GM18517 (cell line): ENCODE results near the gene RGS7.
"Not testable (repeated sequence)": the region's sequence is repeated elsewhere in the genome, so short reads cannot be mapped to it uniquely, and the experiment has no call there.

ENCODE experiments used
- ATAC-seq: cut with Tn5 transposase; IDR thresholded peaks from one replicate; pipeline ENCODE4 v1.9.1; 2021; ENCODE audit warnings: mild to moderate bottlenecking, moderate library complexity; ENCODE audit not compliant: unreplicated experiment

The RGS7 gene

DNA sequence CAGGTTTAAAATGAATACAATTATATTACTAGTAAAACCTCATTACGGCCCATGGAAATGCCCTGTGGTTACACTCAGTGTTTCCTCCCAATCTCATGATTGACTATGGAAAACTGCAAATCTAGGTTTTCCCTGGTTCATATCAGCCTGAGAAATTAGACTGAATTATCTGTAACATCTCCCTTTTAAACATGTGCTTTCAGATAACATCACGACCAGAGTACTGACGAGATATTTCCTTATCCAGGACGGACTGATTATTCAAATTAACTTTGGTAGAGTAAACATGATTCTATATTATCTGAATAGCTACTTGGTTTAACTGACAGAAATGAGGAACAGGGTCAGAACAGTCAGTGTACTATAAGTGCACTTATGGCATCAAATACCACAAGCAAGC, 82.3 kb downstream of the RGS7 start:
- no peak for ATAC-seq

DNA sequence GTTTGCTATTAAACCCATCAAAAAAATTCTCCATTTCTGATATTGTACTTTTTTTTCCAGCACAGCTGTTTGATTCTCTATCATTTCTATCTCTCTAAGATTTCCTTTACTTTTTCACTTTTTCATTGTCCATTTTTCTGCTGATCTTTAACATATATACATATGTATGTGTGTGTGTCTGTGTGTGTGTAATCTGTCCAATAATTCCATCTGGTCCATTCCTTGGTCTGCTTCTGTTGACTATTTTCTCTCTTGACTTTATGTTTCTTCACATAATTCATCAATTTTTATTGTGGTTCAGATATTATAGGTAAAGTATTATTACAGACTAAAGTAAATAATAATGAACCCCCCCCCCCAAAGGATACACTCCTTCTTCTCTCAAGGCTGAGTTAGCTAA, 84.2 kb downstream of the RGS7 start:
- no peak for ATAC-seq

DNA sequence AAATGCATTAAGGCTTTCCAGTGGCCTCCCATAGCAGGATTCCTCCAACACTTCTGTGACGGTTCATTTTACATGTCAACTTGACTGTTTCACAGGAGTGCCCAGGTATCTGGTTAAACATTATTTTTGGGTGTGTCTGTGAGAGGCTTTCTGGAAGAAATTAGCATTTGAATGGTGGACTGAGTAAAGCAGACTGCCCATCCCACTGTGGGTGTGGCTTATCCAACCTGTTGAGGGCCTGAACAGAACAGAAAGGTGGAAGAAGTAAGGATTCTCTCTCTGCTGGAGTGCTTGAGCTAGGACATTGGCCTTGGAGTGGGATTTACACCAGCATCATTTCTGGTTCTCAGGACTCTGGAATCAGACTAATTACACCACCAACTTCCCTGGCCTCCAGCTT, 85.6 kb downstream of the RGS7 start:
- ATAC-seq, result no peak

DNA sequence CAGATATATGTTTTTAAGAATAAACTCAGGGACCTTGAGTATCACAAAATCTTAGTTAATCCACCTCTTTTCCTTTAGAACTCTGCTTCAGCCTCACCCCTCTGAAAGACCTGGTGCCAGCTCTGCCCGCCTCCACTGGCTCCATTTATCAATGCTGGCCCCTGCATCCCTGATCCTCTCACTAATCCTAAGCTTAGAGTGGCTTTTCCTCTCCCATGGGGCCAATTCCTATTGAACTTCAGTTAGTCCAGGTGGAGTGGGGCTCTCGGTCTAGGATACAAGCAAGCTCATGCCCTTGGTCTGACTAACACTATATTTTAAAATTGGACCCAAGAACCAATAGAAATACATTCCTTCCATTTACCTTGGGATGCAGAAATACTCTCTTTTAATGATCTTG, 87.0 kb downstream of the RGS7 start:
- ATAC-seq, result no peak

DNA sequence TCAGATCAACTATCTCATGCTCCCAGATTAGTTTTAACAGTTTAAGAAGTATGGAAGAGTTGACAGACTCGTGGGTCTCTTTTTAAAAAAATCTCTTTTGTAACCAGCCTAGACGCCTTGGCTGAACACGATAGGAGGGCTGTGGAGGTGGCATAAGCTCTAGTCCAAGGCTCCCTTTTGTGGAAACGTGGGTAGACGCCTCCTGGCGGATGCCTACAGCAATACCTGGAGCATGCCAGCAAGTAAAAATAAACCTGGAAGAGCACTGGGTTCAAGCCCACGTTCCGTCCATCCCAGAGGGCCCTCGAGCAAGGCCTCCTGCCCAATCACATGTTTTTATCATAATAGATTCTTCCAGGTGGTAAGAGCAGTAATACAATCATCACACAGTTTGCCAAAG, 87.9 kb downstream of the RGS7 start:
- no peak for ATAC-seq

DNA sequence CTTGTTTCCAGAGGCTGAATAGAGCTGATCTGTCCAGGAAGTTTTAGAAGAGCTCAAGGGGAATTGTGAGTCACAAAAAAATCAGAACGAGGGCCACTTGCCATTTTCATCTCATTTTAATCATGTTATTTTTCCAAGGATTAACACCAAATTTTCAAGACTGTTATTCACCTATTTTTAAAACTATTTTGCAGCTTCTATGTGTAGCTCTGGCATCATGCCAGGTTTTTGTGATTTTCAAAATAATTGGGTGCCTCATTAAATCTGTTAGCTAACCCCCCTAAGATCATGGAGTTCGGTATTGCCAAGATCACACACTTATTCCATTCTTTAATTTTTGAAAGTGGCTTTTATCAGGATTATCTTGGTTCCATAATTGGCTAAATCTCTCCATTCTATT, 90.9 kb downstream of the RGS7 start:
- no peak for ATAC-seq

DNA sequence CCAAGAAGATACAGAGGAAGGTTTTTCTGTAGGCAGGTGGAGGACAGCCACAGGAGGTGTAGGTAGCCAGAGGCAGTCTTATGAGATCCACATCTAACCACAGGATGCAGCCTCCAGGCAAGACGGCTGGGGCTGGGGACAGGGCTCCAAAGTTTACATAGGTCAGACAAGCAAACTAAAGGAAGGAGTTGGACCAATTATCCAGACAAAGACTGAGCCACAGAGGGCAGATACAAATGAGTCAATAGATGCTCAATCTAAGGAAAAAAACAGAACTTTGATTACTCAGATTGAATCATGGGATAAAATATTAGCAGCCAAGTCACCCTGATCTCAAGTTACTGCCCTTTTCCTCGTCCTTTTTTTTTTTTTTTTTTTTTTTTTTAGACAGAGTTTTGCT, 91.6 kb downstream of the RGS7 start:
- ATAC-seq, result no peak

DNA sequence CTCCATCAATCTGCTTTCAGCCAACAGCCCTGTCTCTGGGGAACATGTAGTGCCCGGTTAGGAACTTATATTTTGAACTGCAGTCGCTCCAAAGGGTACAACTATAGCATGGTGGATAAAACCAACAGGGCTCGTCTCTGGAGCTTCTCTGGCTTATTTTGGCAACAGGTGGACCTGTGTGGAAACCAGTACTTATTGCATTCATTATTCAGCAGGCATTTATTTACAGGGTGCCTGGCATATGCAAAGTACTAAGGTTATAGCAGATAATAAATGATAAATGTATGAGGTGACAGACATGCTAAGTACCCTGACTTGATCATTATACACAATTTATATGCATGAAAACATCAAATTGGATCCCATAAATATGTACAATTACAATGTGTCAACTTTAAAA, 93.7 kb downstream of the RGS7 start:
- no peak for ATAC-seq

DNA sequence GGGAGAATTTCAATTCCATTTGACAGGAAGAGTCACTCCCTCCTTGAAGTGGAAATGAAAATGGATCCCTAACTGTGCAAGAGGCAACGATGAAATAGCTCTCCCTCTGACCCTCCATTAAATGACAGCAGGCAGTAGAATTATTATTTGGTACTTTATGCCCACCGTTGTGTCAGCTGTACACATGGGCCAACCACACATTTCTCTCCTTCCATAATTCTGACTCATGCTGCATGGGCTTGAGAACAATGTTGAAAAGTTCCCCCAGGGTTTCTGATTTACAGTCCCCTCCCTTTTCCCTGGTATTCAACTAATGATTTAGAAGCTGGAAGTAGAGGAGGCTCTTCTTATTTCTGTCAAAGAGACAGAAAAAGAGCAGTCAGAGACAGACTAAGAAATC, 103.5 kb downstream of the RGS7 start:
- ATAC-seq, result no peak

DNA sequence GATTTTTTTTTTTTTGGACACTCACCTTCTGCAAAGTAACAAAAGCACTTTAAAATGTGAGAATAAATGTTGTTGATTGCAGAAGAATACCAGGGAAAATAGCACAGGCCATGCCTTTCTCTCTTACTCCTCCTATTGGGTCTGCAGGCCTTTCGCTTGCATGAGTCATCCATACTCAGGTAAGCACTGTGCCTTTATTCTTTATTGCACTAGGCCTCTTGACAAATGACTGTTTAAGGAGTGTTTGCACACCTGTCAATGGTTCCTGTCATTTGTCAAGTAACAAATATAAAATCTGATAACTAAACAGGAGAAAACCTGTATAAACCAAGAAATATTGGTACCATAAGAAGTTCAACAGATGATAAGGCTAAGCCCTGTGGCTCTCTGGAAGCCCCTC, 106.5 kb downstream of the RGS7 start:
- no peak for ATAC-seq

DNA sequence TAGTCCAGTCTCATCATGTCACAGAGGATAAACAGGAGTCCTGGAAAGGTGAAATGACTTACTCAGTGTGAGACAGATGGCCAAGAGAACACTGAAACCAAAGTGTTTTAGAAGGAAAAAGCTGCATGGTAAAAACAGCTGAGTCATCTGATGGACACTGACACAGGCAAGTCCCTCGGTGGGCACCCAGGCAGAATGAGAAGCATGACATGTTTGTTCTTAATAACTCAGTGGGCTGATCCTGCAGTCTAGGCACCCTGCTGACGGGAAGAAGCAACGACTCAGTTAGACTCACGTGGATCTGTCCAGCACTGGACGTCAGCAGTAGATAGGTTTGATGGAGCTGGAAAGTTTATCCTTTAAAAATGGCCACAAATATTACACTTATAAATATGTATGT, 116.9 kb downstream of the RGS7 start:
- ATAC-seq, result no peak

DNA sequence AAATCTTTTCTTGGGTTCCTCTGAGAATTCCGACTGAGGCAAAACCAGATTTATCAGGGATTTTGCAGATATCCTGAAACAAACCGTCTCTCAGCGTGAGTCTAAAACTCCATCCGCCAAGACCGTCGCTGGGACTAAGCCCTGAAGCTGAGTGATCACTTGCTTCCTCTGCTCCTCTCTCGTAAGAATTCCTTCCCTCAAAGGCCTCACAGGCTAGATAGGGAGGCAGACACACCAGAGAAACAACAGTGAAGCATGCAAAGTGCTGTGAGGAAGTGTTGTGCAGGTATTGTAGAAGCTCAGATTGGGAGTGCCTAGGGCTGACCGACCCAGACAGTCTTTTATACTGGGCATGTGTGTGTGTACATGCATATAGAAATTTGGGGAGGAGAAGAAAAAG, 119.1 kb downstream of the RGS7 start:
- ATAC-seq, result no peak

DNA sequence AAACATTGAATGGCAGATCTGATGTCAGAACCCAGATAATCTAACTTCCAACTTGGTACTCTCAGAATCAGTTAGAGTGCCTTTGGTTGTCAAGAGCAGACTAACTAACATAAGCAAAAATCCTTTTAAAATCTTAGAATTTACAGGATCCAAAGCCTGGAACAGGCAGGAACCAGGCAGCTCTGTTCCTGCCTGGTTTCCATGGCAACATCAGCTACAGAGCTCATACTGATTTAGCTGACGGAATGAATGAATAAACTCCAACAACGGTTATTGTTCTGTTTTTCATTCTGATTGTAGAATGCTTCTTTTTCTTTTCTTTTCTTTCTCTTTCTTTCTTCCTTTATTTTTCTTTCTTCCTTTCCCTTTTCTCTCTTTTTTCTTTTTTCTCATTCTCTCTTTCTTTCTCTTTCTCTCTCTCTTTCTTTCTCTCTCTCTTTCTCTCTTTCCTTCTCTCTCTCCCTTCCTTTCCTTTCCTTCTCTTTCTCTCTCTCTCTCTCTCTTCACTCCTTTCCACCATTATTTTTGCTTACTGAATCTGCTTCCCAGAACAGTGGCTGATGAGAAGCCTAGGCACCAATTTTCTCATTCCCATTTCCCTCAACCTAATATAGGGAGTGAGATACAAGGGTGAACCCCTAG, 121.6 kb downstream of the RGS7 start:
- no peak for ATAC-seq

DNA sequence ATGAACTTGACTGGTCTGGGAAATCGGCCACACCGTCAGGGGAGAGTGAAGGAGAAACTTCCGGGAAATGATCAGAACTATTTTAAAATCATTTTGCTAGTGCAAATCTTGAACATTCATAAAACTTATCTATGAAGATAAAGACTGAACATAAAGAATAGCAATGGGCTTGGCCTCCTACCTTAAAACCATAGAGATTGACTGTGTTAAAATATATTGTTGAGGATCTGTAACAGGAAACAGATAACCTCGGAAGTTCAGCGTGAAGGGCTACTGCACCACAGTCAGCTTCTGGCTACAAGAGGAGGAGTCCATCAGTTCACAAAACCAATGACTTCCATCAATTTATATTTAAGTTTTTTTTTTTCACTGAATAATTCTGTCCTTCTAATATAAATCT, 127.3 kb downstream of the RGS7 start:
- no peak for ATAC-seq

DNA sequence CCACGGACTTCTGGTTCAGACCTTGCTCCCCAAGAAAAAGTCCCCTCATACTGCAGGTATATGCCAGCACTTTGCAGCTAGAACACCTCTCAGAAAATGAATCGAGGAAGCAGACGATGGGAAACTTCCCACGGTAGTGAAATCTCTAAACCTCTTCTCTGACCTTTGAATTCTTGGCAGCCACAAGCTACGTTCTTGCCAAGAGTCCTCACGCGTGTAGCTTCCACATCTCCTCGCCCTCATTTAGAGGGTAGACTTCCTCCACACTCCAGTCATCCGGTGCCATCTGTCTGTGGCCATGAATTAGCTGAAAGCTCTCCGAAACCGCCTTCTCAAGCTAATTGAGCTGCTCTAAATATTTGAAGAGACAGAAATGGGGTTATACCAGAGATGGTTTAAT, 127.8 kb downstream of the RGS7 start:
- ATAC-seq, result no peak

DNA sequence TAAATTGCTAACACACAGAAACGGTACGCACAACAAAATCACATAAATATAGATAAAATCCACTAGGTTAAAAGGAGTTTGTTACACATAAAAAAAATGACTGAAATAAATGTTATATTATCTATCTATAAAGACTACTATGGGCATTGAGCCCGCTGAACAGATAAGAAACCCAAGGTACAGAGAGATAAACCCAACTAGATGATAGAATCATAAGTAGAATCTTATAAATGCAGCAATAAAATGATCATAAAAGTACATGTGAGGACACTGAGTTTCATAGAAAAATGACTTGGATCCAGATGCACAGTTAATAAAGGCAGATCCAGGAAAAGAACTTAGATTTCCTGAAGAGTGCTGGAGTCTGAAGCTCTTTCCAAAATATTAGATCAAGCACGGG, 128.7 kb downstream of the RGS7 start:
- no peak for ATAC-seq

DNA sequence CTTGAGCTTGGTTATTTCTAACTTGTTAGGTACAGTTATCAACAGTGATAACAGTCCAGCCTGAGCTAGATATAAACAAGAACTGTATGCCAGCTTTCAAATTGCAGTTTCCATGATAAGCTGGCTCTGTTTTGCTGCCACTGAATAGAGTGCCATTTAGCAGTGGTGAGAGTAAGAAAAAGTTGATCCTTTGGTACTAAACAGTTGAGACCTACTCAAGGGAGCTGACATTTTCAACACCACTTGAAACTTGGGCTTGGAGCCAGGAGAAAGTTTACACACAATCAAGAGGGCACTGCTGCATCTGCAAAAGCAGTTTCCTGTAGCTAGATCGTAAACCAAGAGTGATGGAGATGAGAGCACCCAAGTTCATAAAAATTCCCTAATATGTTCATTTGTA, 131.3 kb downstream of the RGS7 start:
- ATAC-seq, result no peak

DNA sequence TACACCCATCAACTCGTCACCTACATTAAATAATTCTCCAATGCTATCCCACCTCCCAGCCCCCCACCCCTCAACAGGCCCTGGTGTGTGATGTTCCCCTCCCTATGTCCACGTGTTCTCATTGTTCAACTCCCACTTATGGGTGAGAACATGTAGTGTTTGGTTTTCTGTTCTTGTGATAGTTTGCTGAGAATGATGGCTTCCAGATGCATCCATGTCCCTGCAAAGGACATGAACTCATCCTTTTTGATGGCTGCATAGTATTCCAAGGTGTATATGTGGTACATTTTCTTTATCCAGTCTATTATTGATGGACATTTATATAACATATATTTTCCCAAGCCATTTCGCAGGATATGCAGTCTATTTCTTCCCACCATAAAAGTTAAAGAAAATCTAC, 132.8 kb downstream of the RGS7 start:
- ATAC-seq, result not testable (repeated sequence)

DNA sequence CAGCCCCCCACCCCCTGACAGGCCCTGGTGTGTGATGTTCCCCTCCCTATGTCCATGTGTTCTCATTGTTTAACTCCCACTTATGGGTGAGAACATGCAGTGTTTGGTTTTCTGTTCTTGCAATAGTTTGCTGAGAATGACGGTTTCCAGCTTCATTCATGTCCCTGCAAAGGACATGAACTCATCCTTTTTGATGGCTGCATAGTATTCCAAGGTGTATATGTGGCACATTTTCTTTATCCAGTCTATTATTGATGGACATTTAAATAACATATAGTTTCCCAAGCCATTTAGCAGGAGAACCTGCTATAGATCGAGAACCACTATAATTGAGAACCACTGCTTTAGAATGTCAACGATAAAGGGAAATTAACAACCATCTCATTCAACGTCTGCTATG, 134.2 kb downstream of the RGS7 start:
- not testable (repeated sequence) for ATAC-seq

DNA sequence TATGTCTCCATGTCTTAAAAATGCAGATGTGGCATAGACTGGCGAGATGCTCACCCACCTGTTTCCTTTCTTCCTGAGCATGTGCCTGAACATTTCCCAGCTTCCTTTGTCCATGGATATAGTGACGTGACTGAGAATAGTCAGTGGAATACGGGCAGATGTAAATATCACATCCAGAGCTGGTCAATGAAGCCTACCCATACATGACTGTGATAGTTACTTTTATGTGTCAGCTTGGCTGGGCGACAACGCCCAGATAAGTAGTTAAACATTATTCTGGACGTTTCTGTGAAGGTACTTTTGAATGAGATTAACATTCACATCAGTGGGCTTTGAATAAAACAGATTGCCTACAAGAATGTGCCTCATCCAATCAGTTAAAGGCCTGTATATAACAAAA, 135.7 kb downstream of the RGS7 start:
- no peak for ATAC-seq

DNA sequence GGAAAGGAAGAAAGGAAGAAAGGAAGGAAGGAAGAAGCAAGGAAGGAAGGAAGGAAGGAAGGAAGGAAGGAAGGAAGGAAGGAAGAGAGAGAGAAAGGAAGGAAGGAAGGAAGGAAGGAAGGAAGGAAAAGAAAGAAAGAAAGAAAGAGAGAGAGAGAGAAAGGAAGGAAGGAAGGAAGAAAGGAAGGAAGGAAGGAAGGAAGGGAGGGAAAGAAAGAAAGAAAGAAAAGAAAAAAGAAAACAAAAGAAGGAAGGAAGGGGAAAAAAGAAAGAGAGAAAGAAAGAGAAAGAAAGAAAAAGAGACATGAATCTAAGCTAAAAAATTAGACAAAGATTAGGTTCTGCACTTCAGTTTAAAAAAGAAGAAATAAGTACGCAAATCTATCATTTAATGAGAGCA, 136.1 kb downstream of the RGS7 start:
- ATAC-seq, result not testable (repeated sequence)

DNA sequence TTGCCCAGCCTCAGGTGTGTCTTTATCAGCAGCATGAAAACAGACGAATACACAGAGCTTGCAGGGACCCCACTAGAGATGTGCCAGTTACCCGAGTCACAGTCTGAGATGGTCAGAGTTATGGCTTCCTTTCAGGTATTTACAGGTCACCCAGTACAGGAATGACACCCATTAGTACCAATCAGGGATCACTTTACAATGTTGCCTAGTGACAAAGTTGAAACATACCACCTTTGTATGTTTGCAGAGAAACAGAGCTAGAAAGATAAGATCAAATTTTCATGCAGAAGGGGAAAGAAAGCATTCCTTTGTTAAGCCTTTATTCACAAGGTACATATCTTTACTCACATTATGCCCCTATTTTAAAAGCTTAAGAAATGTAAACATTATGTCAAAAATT, 137.6 kb downstream of the RGS7 start:
- no peak for ATAC-seq

DNA sequence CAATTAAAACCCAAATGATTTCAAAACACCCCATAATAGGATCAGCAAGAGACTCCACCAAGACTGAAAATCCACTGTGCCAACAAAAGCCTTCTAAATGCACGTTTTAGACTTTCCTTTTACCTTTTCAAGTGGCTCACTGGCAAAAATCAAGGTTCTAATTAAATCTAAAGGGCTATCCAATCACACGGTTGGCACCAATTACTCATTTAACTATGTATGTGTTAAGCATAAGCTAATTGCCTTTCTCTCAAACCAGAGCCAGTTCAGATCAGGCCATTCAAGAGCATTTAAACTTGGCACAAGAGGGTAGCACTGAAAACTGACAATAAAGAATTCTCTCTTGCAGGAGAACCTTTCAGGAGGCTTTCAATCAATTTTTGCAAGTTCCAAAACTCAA, 139.5 kb downstream of the RGS7 start:
- no peak for ATAC-seq

DNA sequence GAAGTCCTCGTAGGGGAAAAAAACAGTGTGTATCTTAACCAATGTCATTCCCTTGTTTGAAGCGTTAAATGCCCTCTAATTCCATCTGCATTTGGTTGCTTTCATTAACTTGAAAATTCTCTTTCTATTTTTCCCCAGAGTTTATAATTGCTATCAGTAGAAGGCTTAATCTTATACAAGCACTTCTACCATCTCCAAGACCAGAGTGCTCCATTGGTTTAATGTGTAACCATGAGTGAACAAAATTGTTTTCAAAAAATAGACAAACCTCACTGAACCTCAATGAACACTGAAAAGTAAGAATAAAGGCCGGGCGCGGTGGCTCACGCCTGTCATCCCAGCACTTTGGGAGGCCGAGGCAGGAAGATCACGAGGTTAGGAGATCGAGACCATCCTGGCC, 141.3 kb downstream of the RGS7 start:
- ATAC-seq, result no peak
